22Rv1 (cell line): ENCODE measurements around the gene SPINT1.

Experiments used
- H3K27ac ChIP-seq: fragments of 450-650 bp; 2 replicates; pipeline ENCODE4 v1.5.1; 2017
- ZFX ChIP-seq: fragments of 450-650 bp; IDR thresholded peaks from 2 replicates; pipeline ENCODE4 v1.6.1; 2017; ENCODE audit warnings: antibody characterized with exemption, borderline replicate concordance
- TF ChIP-seq, protein P1 (sequence below): fragments of 450-650 bp; IDR thresholded peaks from 2 replicates; pipeline ENCODE4 v1.5.1; 2017; ENCODE audit warnings: mild to moderate bottlenecking

The SPINT1 gene

DNA sequence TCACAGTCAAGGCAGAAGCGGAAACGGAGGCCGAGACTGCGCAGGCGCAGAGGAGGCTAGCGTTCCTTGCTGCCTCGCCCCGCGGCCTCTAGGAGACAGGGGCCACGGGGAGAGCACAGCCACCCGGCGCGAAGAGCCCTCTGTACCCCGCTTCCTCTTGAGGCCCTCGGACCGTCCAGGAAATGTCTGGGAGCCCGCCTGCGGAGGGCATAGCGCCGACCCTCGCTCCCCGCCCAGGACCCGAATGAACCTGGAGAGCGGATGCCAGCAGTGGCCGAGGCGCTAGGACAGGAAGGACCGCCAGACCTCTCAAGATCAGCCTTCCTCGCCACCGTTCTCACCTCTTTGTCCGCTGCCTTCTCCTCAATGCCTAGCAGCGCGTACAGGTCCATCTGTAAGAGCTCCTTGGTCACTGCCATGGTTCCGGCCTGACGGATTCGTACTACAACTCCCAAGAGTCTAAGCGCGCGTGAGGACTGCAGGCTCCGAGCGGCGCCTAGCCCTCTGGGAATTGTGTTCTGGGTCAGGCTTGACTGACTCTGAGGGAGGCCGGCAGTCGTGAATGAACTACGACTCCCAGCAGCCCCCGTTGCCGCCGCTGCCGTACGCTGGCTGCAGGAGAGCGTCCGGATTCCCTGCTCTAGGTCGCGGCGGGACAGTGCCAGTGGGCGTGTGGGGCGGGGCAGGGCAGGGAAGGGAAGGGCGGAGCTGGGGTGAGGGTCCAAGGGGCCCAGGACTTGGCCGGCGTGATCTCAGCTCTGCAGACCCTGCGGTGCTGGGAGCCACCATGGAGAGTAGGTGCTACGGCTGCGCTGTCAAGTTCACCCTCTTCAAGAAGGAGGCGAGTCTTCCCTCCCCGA is 36.6 kb upstream of the SPINT1 start, which contains the start of the genes DNAJC17 and ZFYVE19:
Gene DNAJC17 (minus strand): TSS at position 446 of the 860 bp plus-strand sequence. CDS start 27 bp downstream, at position 419.
Gene ZFYVE19 (plus strand): TSS at position 62 of the 860 bp plus-strand sequence. CDS start 501 bp downstream, at position 563.
- TF ChIP-seq ZFX: no peak
- TF ChIP-seq, protein P1, sequence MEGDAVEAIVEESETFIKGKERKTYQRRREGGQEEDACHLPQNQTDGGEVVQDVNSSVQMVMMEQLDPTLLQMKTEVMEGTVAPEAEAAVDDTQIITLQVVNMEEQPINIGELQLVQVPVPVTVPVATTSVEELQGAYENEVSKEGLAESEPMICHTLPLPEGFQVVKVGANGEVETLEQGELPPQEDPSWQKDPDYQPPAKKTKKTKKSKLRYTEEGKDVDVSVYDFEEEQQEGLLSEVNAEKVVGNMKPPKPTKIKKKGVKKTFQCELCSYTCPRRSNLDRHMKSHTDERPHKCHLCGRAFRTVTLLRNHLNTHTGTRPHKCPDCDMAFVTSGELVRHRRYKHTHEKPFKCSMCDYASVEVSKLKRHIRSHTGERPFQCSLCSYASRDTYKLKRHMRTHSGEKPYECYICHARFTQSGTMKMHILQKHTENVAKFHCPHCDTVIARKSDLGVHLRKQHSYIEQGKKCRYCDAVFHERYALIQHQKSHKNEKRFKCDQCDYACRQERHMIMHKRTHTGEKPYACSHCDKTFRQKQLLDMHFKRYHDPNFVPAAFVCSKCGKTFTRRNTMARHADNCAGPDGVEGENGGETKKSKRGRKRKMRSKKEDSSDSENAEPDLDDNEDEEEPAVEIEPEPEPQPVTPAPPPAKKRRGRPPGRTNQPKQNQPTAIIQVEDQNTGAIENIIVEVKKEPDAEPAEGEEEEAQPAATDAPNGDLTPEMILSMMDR: peak; percentile 13
- H3K27ac ChIP-seq: peak within 1 kb of the TSS; percentile 77

DNA sequence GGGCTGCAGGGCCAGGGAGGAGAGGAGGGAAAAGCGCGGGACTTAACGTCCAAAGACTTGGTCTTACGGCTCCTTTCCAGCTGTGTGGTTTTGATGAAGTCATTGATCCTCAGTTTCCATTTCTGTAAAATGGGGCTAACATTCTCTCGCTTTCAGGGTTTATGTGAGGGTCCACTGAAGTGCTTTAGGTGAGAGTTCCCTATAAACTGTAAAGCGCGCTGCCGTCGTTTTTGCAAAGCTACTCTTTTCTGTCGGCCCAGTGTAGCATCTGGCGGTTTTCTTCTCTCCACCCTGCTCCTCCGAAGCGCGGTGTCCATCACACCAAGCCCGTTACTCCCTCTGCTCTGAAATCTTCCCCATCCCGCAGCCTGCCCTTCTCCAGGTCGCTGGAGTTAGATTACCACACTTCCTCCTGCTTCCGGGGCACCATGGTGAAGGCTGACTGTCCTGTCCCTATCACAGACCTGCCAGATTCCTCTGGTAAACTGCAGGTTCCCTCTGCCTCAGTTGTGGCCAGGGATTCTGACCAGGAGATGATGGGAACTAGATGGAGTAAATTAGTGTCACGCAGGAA is 35.9 kb upstream of the SPINT1 start:
- peak overlapping the region; percentile 77 for H3K27ac ChIP-seq
- TF ChIP-seq ZFX: no peak
- TF ChIP-seq, protein P1: no peak

DNA sequence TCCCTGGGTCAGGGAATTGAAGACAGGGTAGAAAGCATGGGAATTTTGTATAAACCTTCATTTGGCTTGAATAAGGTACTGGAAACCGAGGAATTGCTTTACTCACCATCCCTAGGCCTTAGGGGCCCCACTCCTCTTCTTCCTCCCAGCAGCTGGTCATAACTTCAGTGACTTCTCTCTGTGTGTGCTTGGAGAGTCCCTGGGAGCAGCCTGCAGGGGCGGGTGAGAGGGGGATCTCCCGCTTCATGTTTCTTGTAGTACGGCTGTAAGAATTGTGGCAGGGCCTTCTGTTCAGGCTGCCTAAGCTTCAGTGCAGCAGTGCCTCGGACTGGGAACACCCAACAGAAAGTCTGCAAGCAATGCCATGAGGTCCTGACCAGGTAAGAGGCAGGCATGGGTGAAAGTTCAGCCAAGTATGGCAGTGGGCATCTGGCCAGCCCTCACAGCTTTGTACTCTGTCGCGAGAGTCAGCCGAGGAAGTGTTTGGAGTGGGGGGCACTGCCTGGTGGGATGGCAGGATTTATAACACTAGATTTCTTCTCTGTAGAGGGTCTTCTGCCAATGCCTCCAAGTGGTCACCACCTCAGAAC is 34.9 kb upstream of the SPINT1 start:
- TF ChIP-seq ZFX: no peak
- TF ChIP-seq, protein P1: no peak

DNA sequence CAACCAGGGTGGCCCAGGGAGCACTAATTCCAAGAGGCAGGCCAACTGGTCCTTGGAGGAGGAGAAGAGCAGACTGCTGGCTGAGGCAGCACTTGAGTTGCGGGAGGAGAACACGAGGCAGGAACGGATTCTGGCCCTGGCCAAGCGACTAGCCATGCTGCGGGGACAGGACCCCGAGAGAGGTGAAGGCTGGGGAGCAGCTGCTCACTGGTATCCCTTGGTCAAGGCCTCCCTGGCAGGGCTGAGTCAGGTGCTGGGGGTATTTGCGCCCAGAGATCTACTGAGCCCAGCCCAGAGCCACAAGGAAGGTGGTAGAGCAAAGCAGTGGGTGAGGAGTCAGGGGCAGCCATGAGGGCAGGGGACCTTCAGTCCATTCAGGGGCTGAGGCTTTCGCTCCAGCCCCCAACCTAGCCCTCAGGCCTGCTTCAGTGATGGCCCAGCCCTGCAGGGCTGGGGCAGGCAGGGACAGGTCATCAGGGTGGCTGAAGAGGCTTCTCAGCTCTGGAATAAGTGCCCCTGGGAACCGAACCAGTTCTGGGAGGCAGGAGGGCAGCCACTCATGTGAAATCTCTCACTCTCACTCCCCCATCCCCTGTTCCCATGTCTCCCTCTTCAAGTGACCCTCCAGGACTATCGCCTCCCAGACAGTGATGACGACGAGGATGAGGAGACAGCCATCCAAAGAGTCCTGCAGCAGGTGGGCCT is 31.0 kb upstream of the SPINT1 start:
- H3K27ac ChIP-seq: no peak overlapping the region
- TF ChIP-seq ZFX: no peak
- TF ChIP-seq, protein P1: no peak

More for the DNA sequence above, 34.9 kb upstream of the SPINT1 start:
- H3K27ac ChIP-seq: no peak overlapping the region

DNA sequence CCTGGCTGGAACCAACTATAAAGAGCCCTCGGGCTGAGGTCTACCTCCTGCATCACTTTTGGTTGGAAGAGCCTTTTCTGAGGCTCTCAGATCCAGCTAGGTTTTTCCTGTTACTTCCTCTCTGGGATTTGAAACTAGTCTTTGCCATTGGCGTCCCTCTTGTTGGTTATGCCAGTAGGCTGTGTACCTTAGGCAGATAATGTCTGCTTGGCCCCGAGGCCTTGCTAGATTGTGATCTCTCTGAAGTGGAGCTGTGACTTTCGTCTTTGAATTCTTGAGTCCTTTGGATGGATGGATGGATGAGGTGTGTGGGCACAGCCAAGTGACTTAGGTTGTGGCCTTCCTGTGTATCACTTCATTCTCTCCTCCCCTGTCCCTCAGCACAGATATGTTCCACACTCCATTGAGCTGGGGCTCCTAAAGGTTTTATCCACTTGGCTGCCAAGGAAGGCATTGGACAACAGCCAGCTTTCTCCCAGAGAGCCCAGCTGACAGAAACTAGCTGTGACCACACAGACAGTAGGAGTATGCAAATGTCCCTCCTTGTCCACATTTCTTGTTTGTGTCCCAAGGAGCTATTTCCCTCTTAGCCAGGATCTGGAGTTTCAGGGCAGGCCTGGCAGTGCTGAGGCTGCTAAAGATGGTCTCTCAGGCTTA is 28.7 kb upstream of the SPINT1 start:
- no peak for TF ChIP-seq ZFX
- TF ChIP-seq, protein P1: no peak
- H3K27ac ChIP-seq: peak overlapping the region; percentile 65

DNA sequence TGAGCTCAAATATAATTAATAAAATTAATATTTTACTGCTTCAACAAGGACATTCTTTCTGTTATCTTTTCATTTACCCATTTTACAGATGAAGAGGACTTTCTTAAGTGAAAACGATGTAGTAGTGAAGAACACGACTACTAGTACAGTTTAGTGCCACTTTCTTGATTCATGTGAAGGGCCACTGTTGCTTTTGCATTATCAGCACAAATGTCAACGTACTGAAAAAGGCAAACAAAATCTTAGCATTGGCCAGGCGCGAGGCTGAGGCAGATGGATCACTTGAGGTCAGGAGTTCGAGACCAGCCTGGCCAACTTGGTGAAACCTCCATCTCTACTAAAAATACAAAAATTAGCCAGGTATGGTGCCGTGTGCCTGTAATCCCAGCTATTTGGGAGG is 24.8 kb upstream of the SPINT1 start:
- TF ChIP-seq ZFX: no peak
- TF ChIP-seq, protein P1: no peak
- no peak overlapping the region for H3K27ac ChIP-seq
